HG03571 (cell line): Measurements from ENCODE around the gene FHOD3.

Experiments used
- ATAC-seq: cut with Tn5 transposase; IDR thresholded peaks from one replicate; pipeline ENCODE4 v1.9.1; 2021; ENCODE audit not compliant: unreplicated experiment

The FHOD3 gene

DNA sequence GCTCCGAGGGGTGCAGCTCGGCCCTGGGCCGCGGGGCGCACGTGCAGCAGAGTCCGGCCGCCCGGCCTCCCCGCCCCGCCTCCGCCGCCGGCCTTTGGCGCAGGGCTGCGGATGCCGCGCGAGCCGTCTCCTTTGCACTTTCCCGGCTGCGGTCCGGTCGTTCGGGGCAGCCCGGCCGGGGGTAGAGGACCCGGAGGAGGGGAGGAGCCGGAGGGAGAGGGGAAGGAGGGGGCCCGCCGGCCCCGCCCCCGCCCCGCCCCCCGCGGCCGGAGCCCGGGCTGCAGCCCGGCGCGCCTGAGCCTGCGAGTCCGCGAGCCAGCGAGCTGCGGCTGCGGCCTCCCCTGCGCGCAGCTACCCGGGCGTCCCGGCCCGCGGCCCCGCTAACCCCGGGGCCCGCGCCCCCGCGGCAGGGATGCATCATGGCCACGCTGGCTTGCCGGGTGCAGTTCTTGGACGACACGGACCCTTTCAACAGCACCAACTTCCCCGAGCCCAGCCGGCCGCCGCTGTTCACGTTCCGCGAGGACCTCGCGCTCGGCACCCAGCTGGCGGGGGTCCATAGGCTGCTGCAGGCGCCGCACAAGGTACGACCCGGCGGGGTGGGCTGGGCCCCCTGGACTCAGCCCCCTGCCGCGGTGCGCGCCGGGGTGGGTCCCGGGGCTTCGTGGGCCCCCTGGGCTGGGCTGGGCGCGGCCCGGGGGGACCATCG lies at the start of gene FHOD3:
FHOD3 (plus strand) TSS at position 297 of the 709 bp plus-strand sequence; CDS start at position 420, 123 bp downstream.
- no peak for ATAC-seq

- no peak for ATAC-seq
These were observed 48.1 kb upstream of the FHOD3 start for GRCh38 chr18:36249392-36249791.

DNA sequence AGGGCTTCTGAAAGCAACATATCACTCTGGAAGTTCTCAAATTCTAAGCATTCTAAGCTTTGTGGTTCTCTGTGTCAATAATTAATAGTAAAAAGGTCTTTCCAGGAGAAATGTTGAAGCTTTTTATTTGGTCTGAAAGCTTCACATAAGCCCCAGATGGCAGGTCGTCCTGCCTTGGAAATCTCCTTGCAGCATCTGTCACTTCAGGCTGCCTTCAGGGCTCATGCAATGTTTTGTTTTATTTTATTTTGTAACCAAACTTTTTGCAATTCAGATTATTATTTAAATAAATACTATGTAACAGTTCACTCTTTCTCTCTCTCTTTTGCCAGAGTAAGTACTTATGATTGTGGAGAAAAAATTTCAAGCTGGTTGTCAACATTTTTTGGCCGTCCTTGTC lies 46.7 kb upstream of the FHOD3 start:
- ATAC-seq: no peak

GRCh38 chr18:36255072-36255698 lies 42.3 kb upstream of the FHOD3 start:
- ATAC-seq: no peak

DNA sequence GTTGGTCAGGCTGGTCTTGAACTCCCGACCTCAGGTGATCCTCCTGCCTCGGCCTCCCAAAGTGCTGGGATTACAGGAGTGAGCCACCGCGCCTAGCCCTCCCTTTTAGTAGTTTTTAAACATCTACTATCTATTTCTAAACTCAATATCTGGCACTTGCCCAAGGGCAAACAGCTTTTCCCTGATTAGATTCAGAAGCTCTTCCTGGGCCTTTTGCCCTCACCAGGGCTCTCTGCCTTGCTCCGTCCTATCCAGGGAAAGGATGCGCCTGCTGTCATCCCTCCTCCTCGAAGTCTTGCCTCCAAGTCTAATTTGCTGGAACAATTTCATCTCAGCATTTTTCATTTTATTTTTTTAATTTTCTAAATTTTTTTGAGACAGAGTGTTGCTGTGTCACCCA lies 41.4 kb upstream of the FHOD3 start:
- ATAC-seq: no peak

DNA sequence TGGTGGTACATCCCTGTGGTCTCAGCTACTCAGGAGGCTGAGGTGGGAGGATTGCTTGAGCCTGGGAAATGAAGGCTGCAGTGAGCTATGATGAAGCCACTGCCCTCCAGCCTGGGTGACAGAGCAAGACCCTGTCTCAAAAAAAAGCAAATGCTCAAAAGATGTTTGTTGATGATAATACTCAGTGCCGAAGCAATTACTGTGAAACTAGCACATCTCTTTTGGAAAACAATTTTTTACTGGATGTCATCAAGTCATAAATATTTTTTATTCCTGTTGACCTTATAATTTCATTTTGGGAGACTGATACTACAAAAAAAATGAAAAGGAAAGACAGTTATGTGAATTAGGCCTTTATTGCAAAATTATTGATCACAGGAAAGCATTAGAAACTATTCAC lies 34.5 kb upstream of the FHOD3 start:
- ATAC-seq: no peak

- no peak for ATAC-seq
These were observed 33.2 kb upstream of the FHOD3 start for GRCh38 chr18:36264283-36264682.

DNA sequence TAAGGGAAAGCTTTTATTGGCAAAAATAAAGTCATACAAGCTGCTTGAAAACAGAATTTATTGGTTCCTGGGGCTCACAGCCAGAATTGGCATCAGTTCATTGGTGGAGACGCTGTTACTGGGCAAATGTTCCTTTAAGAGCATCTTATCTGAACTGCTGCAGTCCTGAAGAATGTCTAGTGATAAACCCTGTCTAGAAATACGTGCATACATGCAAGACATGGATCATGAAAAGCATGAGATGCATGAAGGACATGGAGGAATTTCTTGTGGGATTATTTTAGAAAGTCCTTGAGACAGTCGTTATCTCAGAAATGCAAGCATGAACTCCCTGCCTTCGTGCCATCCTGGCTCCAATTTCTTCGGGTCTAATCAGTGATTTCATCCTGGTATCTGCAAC lies 32.5 kb upstream of the FHOD3 start:
- no peak for ATAC-seq

- ATAC-seq: no peak
These were observed 28.4 kb upstream of the FHOD3 start for GRCh38 chr18:36269157-36269556.

GRCh38 chr18:36271153-36271552 lies 26.4 kb upstream of the FHOD3 start:
- ATAC-seq: no peak

DNA sequence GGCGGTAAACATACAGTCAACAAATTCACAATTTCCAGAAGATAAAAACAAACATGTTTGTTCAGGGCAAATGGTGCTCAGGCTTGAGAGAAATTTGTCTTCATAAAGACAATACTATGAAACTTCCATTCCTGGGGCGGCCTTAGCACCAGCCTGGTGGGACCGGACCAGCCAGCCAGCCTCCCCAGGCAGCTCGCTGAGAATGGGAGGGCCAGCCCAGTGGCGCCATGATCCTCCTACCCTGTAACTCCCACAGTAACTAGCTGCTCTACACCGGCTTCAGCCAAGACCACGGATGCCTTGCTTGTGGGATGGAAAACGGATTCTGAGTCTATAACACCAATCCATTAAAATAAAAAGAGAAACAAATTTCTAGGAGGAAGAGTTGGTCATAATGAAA lies 24.2 kb upstream of the FHOD3 start:
- no peak for ATAC-seq

- no peak for ATAC-seq
These were observed 23.3 kb upstream of the FHOD3 start for GRCh38 chr18:36274083-36274715.

DNA sequence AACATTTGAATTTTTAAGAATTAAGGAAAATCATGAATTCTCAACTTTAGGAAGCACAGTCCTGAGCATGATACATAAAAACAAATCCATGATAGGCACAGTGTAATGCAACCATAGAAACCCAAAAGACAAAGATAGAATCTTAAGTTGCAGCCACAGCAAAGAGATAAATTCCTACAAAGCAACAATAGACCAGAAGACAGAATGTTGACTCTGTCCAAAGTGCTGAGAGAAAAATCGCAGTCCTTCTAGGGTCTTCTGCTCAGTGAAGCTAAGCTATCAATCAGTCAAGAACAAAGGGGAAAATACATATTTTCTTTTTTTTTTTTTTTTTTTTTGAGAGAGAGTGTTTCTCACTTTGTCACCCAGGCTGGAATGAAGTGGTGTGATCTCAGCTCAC lies 22.0 kb upstream of the FHOD3 start:
- ATAC-seq: no peak

- no peak for ATAC-seq
These were observed 18.5 kb upstream of the FHOD3 start for GRCh38 chr18:36279001-36279400.

- no peak for ATAC-seq
These were observed 15.6 kb upstream of the FHOD3 start for GRCh38 chr18:36281936-36282335.

DNA sequence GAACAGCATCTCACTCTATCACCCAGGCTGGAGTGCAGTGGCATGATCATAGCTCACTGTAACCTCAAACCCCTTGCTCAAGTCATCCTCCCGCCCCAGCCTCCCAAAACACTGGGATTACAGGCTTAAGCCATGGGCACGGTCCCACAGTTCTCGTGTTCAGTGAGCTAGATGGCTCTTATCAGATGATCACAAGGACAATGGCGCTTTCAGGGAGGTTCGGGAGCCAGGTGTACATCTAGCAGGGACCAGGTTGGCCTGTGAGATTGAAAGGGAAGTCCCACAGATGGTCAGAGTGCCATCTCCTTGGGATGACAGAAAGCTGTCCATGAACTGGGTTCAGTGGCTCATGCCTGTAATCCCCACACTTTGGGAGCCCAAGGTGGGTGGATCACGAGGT lies 14.1 kb upstream of the FHOD3 start:
- ATAC-seq: no peak

GRCh38 chr18:36284268-36284667 lies 13.2 kb upstream of the FHOD3 start:
- ATAC-seq: no peak

GRCh38 chr18:36284671-36285295 lies 12.7 kb upstream of the FHOD3 start:
- no peak for ATAC-seq

- no peak for ATAC-seq
These were observed 9.9 kb upstream of the FHOD3 start for GRCh38 chr18:36287653-36288052.

DNA sequence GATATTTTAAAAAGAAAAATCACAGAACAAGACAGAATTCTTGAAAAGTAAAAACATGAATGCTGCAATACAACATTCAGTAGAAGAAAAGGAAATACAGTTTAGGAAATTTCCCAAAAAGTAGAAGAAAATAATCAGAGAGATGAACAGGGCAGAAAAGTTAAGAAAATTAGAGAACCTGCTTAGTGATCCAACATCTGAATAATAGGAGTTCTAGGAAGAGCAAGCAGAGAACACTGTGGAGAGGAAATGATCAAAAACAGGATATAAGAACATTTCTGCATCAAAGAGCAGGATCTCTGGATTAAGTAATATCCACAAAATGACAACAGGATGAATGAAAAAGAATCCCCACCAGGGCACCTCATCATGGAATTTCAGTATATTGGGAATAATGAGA lies 8.8 kb upstream of the FHOD3 start:
- ATAC-seq: no peak

- ATAC-seq: no peak
These were observed 3.5 kb upstream of the FHOD3 start for GRCh38 chr18:36294031-36294430.

DNA sequence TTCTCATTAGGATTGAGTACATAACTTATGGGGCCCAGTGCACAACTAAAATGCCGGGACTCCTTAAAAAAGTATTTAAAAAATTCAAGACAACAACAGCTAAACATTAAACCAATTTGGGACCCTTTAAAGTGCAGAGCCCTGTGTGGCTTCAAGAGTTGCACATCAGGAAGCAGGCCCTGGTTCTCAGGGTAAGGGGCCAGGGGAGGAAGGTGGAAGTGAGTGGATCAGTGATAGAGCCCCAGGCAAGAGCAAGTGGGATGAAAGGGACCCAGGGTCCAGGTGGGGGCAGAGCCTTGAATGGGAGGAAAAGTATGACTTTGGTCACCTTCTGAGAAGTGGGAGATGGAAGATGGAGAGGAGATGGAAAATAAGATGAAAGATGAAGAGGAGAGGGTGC lies 2.3 kb upstream of the FHOD3 start:
- ATAC-seq: no peak
